NCI-H2029 treated with DMSO at 0.1 percent for 48 hours (cell line): ENCODE results near the gene DCPS.
"Not testable (repeated sequence)": the region's sequence is repeated elsewhere in the genome, so short reads cannot be mapped to it uniquely, and the experiment has no call there.

Experiments used
- DNase-seq: peaks from one replicate; lab custom pipeline; 2025; lab: John Stamatoyannopoulos, UW

DCPS gene

DNA sequence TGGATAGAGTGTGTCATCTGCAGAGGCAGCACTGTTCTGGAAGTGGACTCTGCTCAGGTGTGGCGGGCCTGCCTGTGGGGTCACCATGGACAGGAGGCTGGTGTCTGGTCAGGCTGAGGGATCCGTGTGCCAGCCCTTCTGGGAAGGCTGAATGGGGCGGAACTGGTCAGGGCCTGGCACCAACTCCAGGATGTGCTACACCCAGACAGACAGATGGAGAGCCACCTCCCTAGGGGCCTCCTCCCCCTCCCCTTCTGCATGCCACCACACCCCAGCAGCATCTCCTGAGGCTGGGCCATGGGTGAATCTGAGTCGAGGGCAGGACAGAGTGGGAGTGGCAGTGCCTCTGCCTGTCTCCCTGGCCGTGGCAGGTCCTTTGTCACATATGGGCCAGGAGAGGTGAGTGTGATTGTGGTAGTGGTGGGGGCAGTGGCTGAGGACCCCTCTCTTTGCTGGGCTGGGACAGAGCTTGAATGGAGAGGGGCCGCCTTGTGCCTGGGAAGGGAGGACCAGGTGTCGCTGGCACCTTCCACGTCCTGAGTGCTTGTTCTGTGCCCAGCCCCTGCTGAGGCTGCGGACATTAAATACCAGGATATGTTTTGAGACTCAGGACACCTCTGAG, 80.7 kb downstream of the DCPS start:
- DNase-seq, result no peak

DNA sequence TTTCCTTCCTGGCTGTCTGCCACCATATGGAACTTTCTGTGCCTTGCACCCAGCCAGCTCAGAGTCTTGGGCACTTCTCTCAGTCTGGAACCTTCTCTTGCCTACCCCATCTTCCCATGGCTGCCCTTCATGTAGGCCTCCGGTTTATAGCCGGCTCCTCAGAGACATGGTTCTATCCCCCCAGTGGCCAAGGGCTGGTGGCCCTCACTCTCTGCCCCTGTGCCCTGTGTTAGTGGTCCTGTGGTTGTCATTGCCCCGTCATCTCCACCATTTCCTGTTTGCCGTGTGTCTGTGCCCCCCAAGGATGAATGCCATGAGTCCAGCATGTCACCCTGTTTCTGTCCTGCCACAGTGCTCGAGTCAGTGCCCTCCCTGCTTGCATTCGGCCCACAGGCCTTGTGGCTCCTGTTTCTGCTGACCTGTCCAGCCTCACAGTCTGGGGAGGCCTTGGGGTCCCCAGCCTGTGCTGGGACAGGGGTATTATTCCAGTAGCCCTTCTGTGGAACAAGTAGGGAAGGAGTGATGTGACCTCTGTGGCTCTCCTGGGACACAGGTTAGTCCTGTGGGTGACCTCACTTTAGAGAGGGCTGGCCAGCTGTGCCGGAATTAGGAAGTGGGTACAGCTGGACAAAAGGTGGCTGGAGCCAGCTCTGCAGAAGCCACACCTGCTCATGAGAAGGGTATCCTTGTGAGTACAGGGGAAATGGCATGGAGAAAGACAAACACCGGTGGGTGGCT, 82.3 kb downstream of the DCPS start:
- no peak for DNase-seq

DNA sequence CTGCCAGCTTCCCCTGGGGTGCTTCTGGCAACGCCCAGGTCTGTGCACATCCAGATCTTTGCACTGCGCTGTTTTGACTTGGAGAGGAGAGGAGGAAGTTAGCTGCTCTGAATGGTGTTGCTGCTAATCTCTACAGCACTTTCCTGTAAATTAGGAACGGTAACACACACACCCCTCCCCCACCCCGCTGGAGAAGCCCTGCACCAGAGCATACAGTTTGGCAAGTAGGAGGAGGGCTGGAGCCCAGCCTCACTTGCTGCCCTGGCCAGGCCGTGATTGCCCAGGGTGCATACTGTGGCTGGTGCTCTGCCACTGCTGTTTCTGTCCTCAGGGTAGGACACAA, 82.8 kb downstream of the DCPS start:
- DNase-seq, result peak; percentile 55

DNA sequence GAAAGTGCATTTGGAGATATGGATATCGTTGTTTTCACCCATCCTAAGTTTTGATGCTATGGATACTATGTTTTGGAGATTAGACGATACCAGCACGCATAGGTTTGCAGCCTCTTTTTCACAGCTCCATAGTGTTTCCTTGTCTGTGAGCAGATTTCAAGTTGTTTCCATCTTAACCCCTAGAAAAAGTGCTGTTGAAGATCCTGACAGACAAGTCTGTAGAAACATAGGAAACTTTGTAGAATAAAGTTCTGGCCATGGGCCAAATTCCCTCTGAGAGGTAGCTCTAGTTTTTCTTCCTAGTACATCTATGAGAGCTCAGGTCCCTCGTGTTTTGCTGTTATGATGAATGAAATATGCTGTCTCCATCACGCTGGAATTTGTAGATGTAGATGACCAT, 84.0 kb downstream of the DCPS start:
- DNase-seq, result no peak

DNA sequence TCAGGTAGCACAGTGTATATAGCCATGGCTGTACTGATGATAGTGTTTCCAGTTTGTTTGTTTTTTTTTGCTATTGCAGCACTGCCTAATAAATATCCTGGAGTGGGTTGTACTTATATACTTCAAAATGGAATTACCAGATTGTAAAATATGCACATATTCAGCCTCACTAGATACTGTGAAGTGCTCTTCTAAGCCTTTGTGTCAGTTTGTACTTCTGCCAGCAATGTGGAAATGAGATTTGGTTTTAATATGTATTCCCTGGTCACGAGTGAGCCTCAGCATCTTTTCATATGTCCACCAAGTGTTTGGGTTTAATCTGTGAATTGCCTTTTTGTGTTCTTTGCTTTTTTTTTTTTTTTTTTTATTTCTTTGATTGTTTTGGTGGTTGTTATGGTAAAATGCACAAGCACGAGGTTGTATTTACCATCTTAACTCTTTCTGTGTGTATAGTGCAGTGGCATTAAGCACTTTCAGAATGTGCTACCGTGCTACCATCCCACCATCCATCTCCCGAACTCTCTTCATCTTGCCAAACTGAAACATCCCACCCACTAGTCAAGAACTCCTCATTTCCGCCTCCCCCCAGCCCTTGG, 86.5 kb downstream of the DCPS start:
- peak; percentile 26 for DNase-seq

DNA sequence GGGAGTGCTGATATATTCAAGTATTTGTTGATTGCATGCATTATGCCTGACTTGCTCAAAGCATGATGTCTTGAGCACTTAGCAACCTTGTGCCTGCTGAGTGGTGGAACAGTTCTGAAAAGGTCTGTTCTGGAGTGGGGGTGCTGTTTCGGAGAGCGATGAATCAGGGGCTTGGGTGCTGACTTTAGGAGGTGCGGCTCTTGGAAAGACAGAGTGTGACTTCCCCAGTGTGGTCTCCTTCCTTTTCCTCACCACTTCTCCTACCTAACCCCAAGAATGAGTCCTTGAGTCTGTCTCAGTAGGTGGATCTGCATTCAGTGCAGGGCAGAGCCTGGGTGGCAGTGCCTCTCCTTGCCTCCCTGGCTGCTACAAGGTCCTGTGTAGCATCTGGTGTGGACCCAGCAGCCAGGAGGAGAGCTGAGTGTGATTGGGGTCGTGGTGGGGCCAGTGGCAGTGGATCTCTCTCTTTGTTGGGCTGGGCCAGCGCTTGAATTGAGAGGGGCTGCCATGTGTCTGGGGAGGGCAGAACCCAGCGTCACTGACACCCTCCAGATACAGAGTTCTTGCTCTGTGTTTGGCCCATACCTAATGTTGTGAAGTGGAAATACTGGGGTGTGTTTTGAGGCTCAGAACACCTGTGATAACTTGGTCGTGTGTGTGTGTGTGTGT, 87.6 kb downstream of the DCPS start:
- no peak for DNase-seq

DNA sequence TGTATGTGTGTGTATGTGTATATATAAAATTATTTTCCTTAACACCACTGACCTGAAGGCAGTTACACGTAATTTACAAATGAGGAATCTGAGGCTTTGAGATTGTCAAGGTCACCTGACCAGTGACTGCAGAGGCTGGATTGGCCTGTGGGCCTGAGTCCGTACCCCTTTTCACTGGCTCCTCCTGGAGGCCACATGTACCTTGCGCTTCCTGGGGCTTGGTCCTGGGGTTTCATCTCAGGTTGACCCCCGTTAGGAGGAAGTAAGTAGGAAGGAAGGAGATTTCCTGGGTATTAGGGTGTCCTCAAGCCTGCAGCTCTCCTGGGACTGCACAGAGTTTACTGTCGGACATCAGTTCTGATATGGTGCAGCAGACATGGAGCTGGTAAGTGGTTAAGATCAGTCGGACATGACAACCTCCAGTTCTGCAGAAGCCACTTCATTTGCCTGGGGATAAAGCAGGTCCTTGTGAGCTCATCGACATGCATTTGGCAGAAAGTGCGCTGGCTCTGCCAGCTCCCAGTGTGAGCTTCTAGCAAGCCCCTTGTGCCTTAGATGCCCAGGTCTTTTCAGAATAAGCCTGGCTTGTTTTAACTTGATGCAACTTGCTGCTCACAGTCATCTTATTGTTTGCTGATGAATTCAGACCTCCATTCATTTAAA, 88.2 kb downstream of the DCPS start:
- DNase-seq, result no peak

DNA sequence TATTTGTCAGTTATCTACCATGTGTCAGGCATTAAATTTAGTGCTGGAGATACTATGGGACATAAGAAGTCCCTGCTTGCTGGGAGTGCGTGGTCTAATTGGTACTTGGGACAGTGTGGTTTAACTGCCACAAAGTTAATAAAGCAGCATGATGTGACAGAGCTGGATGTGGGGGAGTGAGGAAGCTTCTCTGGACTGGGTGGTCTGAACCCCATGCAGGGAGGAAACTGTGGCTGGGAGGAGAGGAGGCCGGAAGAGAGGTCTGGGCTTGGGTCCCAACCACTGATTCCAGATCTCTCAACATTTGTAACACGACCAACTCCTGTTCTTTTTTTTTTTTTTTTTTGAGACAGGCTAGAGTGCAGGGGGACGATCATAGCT, 88.8 kb downstream of the DCPS start:
- no peak for DNase-seq

DNA sequence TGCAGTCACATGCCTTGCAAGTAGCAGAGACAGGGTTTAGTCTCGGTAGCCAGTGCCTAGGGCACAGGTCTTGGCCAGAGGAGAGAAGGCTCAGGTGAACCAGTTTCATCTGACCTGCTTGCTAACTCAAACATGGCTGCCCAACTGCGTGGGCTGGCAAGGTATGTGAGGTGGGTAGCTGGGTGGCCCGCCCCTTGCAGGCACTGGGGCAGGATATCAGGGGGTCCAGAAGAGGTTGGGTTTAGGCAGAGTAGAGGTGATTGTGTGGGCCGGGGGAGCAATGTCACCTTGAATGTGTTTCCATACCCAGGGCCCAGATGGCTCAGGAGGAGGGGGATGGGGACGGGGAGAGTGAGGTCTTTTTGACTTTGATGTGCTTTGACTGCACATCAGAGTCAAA, 89.3 kb downstream of the DCPS start:
- DNase-seq, result no peak

DNA sequence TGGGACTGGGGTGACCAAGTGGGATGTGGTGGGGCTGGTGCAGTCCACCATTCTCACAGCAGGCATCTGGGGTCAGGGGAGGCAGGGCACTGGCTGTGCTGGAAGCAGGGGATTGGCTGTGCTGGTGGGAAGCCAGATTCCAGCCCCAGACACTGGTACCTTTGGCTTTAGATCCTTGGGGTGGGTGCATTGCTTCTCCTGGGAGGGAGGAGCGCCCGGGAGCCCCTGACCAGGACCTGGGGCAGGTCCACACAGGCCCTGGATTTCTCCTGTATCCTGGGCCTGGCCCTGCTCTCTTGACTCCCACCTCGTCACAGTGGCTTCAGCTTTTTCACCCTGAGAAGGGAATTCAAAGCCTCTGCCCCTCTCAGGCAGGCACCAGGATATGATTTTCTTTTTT, 90.2 kb downstream of the DCPS start:
- DNase-seq, result no peak

DNA sequence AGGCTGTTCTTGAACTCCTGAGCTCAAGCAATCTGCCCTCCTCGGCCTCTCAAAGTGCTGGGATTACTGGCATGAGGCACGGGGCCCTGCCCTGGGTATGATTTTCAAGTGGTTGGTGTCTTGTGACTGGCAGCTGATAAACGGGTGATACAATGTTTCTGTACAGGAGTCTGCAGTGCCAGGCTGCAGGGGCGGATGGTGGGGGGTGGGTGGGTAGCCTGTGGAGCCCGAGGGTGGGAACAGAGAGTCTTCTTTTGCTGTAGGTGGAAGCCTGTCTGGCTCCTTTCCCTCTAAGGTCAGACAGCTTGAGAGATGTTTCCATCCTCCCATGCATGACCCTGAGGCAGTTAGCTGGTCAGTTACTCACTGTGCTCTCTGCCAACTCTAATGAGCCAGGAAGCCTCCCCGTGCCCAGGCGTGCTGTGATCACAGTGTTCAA, 90.8 kb downstream of the DCPS start:
- not testable (repeated sequence) for DNase-seq
